Measurements from ENCODE around the gene NAGLU.

Gene NAGLU

DNA sequence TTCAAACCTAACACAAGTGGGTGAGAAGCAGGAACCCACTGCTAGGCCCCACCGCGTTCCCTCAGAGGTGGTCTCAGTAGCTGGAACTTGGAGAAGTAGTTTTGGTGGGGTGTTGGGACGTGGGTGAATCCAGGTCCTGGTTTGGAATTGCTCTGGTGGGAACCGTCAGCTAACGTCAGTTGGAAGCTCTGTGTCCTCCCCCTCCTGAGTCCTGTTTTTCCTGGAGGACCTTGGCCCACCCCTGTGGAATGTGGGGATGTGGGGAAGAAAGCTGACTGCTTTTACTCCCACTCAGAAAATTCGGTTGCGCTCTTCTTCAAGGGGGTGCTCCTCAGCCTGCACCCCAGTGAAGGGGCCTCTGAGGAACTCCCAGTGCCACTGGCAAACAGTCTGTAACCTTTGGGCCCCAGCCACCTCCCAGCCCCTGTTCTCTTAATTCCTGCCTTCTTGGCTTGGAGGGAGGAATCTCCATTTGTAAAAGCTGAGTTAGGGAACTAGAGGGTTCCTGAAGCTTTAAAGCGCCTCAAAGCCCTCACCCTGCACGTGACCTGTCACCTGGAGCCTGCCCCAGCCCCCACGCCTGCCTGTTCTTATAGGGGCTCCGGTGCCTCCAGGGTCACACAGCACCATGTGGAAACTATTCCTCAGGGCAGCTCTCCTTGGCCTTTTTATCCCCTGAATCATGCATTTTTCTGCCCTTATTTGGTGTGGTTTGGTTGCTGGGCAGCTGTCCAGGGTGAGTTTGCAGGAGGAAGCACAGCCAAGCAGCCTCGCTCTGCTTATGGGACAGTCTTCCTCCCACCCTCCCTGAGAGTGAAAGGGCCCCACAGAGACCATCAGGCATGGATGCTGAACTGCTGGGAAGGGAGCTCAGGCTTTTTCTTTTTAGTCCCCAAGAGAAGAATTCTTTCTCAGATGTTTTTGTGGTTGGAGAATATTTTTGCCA is 16.2 kb upstream of the NAGLU start:
- no peaks in the 10 kb centered on the region for H3K27me3 ChIP-seq (ENCODE audit: control insufficient read depth in 5 of 5, insufficient read depth in 4 of 5, low read length in 5 of 5)
- H3K27ac ChIP-seq (ENCODE audit: low read depth, low read length), result peak overlapping the region; percentile 100
- H3K9ac ChIP-seq (ENCODE audit: low read length in 5 of 5), result peak overlapping the region; percentile 60 to 92 (median 75)
- peak overlapping the region in 4 of 5 donors; percentile 1 to 32 (median 14) for H3K4me3 ChIP-seq (ENCODE audit: low read depth in 1 of 5, low read length in 5 of 5)
- H3K36me3 ChIP-seq (ENCODE audit: control insufficient read depth in 5 of 5, insufficient read depth in 5 of 5, low read length in 5 of 5), result peaks cover 0 to 27% (median 6%) of the 10 kb centered on the region in 5 donors
- peaks cover 48 to 81% (median 79%) of the 10 kb centered on the region in 5 donors for H3K4me1 ChIP-seq (ENCODE audit: control insufficient read depth in 5 of 5, insufficient read depth in 5 of 5, low read length in 5 of 5)
- H3K9me3 ChIP-seq (ENCODE audit: control insufficient read depth in 5 of 5, low read length in 5 of 5), result no peaks in the 10 kb centered on the region

DNA sequence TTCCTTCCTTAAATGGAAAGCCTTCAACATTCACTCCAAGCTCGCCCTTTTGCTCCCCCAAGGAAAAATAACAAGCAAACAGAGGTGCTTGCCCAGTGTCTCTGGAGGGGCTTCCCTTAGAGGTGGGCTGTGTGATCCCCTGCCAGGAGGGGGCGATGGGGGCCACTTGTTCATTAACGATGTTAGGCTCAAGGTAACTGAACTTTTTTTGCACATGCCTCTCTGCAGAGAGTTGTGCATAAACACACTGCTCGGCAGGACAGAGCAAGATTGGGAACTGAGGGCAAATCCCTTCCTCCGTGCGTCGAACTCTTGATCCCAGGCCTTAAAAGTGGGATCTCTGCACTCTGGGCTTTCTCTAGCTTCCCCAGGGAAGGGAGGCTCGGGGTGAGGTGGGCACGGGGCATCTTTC is 15.5 kb upstream of the NAGLU start:
- Histone ChIP-seq H3K4me1 (ENCODE audit: control insufficient read depth in 5 of 5, insufficient read depth in 5 of 5, low read length in 5 of 5) (peaks cover 48 to 80% (median 75%) of the 10 kb centered on the region in 5 donors), H3K9ac (ENCODE audit: low read length in 5 of 5) (peak overlapping the region in 4 of 5 donors; percentile 22 to 92 (median 64)), H3K9me3 (ENCODE audit: control insufficient read depth in 5 of 5, low read length in 5 of 5) (no peaks in the 10 kb centered on the region), H3K27me3 (ENCODE audit: control insufficient read depth in 5 of 5, insufficient read depth in 4 of 5, low read length in 5 of 5) (no peaks in the 10 kb centered on the region), H3K36me3 (ENCODE audit: control insufficient read depth in 5 of 5, insufficient read depth in 5 of 5, low read length in 5 of 5) (peaks cover 0 to 24% (median 5%) of the 10 kb centered on the region in 5 donors), H3K4me3 (ENCODE audit: low read depth in 1 of 5, low read length in 5 of 5) (peak overlapping the region; percentile 9 to 39 (median 27)), H3K27ac (ENCODE audit: low read depth, low read length) (peak overlapping the region; percentile 100)

- peak overlapping the region; percentile 100 for H3K27ac ChIP-seq (ENCODE audit: low read depth, low read length)
- peak overlapping the region in 2 of 5 donors; percentile 15 to 31 for H3K4me3 ChIP-seq (ENCODE audit: low read depth in 1 of 5, low read length in 5 of 5)
- peak overlapping the region in 2 of 5 donors; percentile 59 to 92 for H3K9ac ChIP-seq (ENCODE audit: low read length in 5 of 5)
- peaks cover 49 to 81% (median 77%) of the 10 kb centered on the region in 5 donors for H3K4me1 ChIP-seq (ENCODE audit: control insufficient read depth in 5 of 5, insufficient read depth in 5 of 5, low read length in 5 of 5)
- no peaks in the 10 kb centered on the region for H3K9me3 ChIP-seq (ENCODE audit: control insufficient read depth in 5 of 5, low read length in 5 of 5)
- no peaks in the 10 kb centered on the region for H3K27me3 ChIP-seq (ENCODE audit: control insufficient read depth in 5 of 5, insufficient read depth in 4 of 5, low read length in 5 of 5)
- H3K36me3 ChIP-seq (ENCODE audit: control insufficient read depth in 5 of 5, insufficient read depth in 5 of 5, low read length in 5 of 5), result peaks cover 0 to 24% (median 5%) of the 10 kb centered on the region in 5 donors
Measured at GRCh38 chr17:42521036-42521435, 15.0 kb upstream of the NAGLU start.

DNA sequence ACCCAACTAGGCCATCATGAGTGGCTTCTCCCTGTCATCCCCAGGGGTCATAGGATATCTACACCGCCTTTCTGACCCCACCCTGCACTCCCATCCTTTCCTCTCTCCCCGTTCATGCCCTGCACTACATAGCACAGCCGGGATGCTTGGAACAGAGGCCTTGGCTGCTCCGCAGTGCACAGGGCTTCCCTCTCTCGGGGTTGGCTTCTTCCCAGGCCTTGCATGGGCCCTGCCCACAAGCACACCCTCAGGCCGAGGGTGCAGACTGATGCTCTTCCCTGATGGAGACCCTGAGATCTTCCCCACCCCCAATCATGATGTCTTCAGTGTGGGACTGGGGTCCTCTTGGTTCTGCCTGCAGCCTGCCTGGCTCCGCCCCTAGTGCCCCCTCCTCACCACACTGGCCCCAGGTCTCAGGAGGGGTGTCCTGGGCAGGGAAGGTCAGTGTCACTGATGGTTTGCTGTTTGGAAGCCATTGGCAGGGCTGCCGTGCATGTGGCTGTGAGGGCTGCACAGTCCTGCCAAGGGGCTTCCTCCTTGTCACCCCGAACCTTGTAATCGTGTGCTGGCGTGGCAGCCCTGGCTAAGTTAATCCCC is 14.3 kb upstream of the NAGLU start:
- peaks cover 0 to 19% (median 3%) of the 10 kb centered on the region in 5 donors for H3K36me3 ChIP-seq (ENCODE audit: control insufficient read depth in 5 of 5, insufficient read depth in 5 of 5, low read length in 5 of 5)
- H3K9ac ChIP-seq (ENCODE audit: low read length in 5 of 5), result peak overlapping the region in 3 of 5 donors; percentile 42 to 92 (median 44)
- peaks cover 50 to 81% (median 71%) of the 10 kb centered on the region in 5 donors for H3K4me1 ChIP-seq (ENCODE audit: control insufficient read depth in 5 of 5, insufficient read depth in 5 of 5, low read length in 5 of 5)
- no peaks in the 10 kb centered on the region for H3K9me3 ChIP-seq (ENCODE audit: control insufficient read depth in 5 of 5, low read length in 5 of 5)
- H3K27ac ChIP-seq (ENCODE audit: low read depth, low read length), result peak overlapping the region; percentile 100
- no peaks in the 10 kb centered on the region for H3K27me3 ChIP-seq (ENCODE audit: control insufficient read depth in 5 of 5, insufficient read depth in 4 of 5, low read length in 5 of 5)
- H3K4me3 ChIP-seq (ENCODE audit: low read depth in 1 of 5, low read length in 5 of 5), result peak overlapping the region in 2 of 5 donors; percentile 6 to 25

- Histone ChIP-seq H3K9ac (ENCODE audit: low read length in 5 of 5) (peak overlapping the region in 3 of 5 donors; percentile 42 to 56 (median 44)), H3K36me3 (ENCODE audit: control insufficient read depth in 5 of 5, insufficient read depth in 5 of 5, low read length in 5 of 5) (peaks cover 0 to 13% (median 2%) of the 10 kb centered on the region in 5 donors), H3K4me3 (ENCODE audit: low read depth in 1 of 5, low read length in 5 of 5) (peak overlapping the region in 1 of 5 donors; percentile 25), H3K9me3 (ENCODE audit: control insufficient read depth in 5 of 5, low read length in 5 of 5) (no peaks in the 10 kb centered on the region), H3K27ac (ENCODE audit: low read depth, low read length) (peak overlapping the region; percentile 100), H3K27me3 (ENCODE audit: control insufficient read depth in 5 of 5, insufficient read depth in 4 of 5, low read length in 5 of 5) (no peaks in the 10 kb centered on the region), H3K4me1 (ENCODE audit: control insufficient read depth in 5 of 5, insufficient read depth in 5 of 5, low read length in 5 of 5) (peaks cover 50 to 80% (median 71%) of the 10 kb centered on the region in 5 donors)
Measured at GRCh38 chr17:42522263-42522790, 13.7 kb upstream of the NAGLU start.

DNA sequence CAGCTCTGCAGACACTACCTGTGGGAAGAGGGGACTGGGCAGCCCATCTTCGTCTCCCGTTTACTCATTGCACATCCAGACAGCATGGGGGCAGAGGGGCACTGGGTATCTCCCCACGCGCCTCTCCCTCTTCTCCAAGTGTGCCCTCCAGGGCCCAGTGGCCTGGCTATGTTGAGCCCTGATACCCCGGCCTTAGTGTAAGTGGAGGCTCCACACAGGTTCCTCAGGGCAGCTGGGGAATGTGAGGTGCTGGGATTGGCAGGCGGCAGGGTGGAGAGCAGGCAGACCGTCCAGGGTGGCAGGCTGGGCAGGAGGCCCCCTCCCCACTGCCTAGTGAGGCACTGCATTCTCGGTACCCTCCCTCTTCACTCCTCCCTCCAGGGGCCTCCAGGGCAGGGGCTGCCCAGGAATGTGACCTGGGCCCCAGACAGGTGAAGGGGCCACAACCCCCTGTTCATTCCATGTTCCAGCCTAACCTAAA is 13.2 kb upstream of the NAGLU start:
- H3K4me1 ChIP-seq (ENCODE audit: control insufficient read depth in 5 of 5, insufficient read depth in 5 of 5, low read length in 5 of 5), result peaks cover 47 to 75% (median 67%) of the 10 kb centered on the region in 5 donors
- peak overlapping the region; percentile 100 for H3K27ac ChIP-seq (ENCODE audit: low read depth, low read length)
- H3K9ac ChIP-seq (ENCODE audit: low read length in 5 of 5), result peak overlapping the region in 3 of 5 donors; percentile 42 to 56 (median 44)

DNA sequence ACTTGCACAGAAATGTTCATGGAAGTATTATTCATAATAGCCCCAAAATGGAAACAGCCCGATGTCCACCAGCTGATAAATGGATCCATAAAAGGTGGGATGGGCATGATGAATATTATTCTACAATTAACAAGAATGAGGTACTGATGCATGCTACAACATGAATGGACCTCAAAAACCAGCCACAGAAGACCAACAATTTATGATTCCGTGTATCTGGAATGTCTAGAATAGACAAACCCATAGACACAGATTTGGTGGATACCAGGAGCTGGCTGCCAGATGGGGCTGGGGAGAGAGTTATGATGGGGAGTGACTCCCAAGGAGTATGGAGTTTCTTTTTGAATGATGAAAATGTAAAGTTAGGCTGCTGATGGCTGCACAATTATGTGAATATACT is 10.8 kb upstream of the NAGLU start:
- no peak overlapping the region for H3K27ac ChIP-seq (ENCODE audit: low read depth, low read length)
- H3K36me3 ChIP-seq (ENCODE audit: control insufficient read depth in 5 of 5, insufficient read depth in 5 of 5, low read length in 5 of 5), result peaks cover 0 to 13% (median 2%) of the 10 kb centered on the region in 5 donors
- peaks cover 24 to 51% (median 43%) of the 10 kb centered on the region in 5 donors for H3K4me1 ChIP-seq (ENCODE audit: control insufficient read depth in 5 of 5, insufficient read depth in 5 of 5, low read length in 5 of 5)
- no peaks in the 10 kb centered on the region for H3K9me3 ChIP-seq (ENCODE audit: control insufficient read depth in 5 of 5, low read length in 5 of 5)
- H3K4me3 ChIP-seq (ENCODE audit: low read depth in 1 of 5, low read length in 5 of 5), result no peak overlapping the region
- no peak overlapping the region for H3K9ac ChIP-seq (ENCODE audit: low read length in 5 of 5)
- no peaks in the 10 kb centered on the region for H3K27me3 ChIP-seq (ENCODE audit: control insufficient read depth in 5 of 5, insufficient read depth in 4 of 5, low read length in 5 of 5)

More for the DNA sequence above, 13.2 kb upstream of the NAGLU start:
- H3K9me3 ChIP-seq (ENCODE audit: control insufficient read depth in 5 of 5, low read length in 5 of 5), result no peaks in the 10 kb centered on the region
- H3K4me3 ChIP-seq (ENCODE audit: low read depth in 1 of 5, low read length in 5 of 5), result no peak overlapping the region
- no peaks in the 10 kb centered on the region for H3K27me3 ChIP-seq (ENCODE audit: control insufficient read depth in 5 of 5, insufficient read depth in 4 of 5, low read length in 5 of 5)
- peaks cover 0 to 13% (median 2%) of the 10 kb centered on the region in 5 donors for H3K36me3 ChIP-seq (ENCODE audit: control insufficient read depth in 5 of 5, insufficient read depth in 5 of 5, low read length in 5 of 5)

DNA sequence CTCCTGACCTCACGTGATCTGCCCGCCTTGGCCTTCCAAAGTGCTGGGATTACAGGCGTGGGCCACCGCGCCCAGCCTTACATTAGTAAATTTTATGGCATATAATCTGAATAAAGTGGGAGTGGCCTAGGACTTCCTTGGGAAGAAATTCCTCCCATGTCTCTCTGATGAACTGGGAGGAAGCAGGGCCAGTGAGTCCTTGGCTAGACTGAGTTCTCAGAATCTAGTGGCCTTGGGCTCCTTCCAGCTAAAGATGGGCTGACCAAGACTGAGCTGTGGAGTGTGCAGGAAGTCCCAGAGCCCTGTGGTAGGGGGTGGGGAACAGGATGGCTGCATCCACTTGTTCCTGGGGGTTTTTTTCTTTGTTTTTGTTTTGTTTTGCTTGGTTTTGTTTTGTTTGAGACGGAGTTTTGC is 10.0 kb upstream of the NAGLU start:
- H3K9ac ChIP-seq (ENCODE audit: low read length in 5 of 5), result no peak overlapping the region
- peaks cover 18 to 43% (median 35%) of the 10 kb centered on the region in 5 donors for H3K4me1 ChIP-seq (ENCODE audit: control insufficient read depth in 5 of 5, insufficient read depth in 5 of 5, low read length in 5 of 5)
- peaks cover 0 to 13% (median 2%) of the 10 kb centered on the region in 5 donors for H3K36me3 ChIP-seq (ENCODE audit: control insufficient read depth in 5 of 5, insufficient read depth in 5 of 5, low read length in 5 of 5)
- H3K9me3 ChIP-seq (ENCODE audit: control insufficient read depth in 5 of 5, low read length in 5 of 5), result no peaks in the 10 kb centered on the region
- peak overlapping the region; percentile 60 for H3K27ac ChIP-seq (ENCODE audit: low read depth, low read length)
- H3K4me3 ChIP-seq (ENCODE audit: low read depth in 1 of 5, low read length in 5 of 5), result no peak overlapping the region
- H3K27me3 ChIP-seq (ENCODE audit: control insufficient read depth in 5 of 5, insufficient read depth in 4 of 5, low read length in 5 of 5), result no peaks in the 10 kb centered on the region

DNA sequence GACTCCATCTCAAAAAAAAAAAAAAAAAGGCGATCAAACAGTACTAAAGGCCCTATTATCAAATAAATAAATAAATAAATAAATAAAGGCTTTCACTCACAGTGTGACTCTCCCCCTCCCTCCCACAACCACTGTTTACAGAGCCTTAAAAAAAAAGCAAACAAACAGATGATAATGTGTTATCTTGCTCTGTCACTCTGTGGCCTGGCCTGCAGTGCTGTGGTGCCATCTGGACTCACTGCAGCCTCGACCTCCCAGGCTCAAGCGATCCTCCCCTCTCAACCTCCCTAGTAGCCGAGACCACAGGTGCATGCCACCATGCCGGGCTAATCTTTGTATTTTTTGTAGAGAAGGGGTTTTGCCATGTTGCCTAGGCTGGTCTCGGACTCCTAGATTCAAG is 8.1 kb upstream of the NAGLU start:
- H3K36me3 ChIP-seq (ENCODE audit: control insufficient read depth in 5 of 5, insufficient read depth in 5 of 5, low read length in 5 of 5), result no peaks in the 10 kb centered on the region
- no peak overlapping the region for H3K4me3 ChIP-seq (ENCODE audit: low read depth in 1 of 5, low read length in 5 of 5)
- peaks cover 2 to 33% (median 23%) of the 10 kb centered on the region in 5 donors for H3K4me1 ChIP-seq (ENCODE audit: control insufficient read depth in 5 of 5, insufficient read depth in 5 of 5, low read length in 5 of 5)
- H3K9me3 ChIP-seq (ENCODE audit: control insufficient read depth in 5 of 5, low read length in 5 of 5), result no peaks in the 10 kb centered on the region
- H3K9ac ChIP-seq (ENCODE audit: low read length in 5 of 5), result no peak overlapping the region
- no peak overlapping the region for H3K27ac ChIP-seq (ENCODE audit: low read depth, low read length)
- no peaks in the 10 kb centered on the region for H3K27me3 ChIP-seq (ENCODE audit: control insufficient read depth in 5 of 5, insufficient read depth in 4 of 5, low read length in 5 of 5)

Measured in subcutaneous abdominal adipose tissue (tissue), 5 donors.